CD4-positive, alpha-beta T cell (primary cell): ENCODE measurements around the gene PIK3R1. TPM values are rescaled to one million over a fixed set of nuclear protein-coding genes. Genes with fewer than 3 reads are reported as not detected.
A peak's percentile ranks its signal among the peaks of the same experiment; 100 is the strongest.

Experiments
- ATAC-seq: fragments of 200-7000 bp; cut with Tn5 transposase; one replicate; pipeline ENCODE4 v1.10.0; 2022; ENCODE audit warnings: mild to moderate bottlenecking; ENCODE audit not compliant: poor library complexity
- CTCF ChIA-PET: fragments of 350-600 bp; sonication (Branson Sonifier 250); formaldehyde crosslinking; loops from one replicate; lab custom pipeline; 2021; ENCODE audit warnings: antibody characterized with exemption, inconsistent platforms; lab: Charles Lee
- POLR2A ChIA-PET: fragments of 350-600 bp; sonication (Branson Sonifier 250); formaldehyde crosslinking; loops from one replicate; lab custom pipeline; 2021; ENCODE audit warnings: antibody characterized with exemption, inconsistent platforms; lab: Charles Lee
- DNase-seq, 14 experiments: peaks; one replicate each; pipeline ENCODE4 v3.0.0-alpha.2; 2013 to 2020; ENCODE audit warnings: mixed read lengths in 2 of 14
- H3K27ac ChIP-seq, 2 donors: one replicate each; pipeline versions ENCODE4 v1.5.1 to v1.7.0; 2013; ENCODE audit warnings: low read length in 2 of 2, low read depth in 1 of 2, mild to moderate bottlenecking in 1 of 2
- H3K27me3 ChIP-seq, 2 experiments: 1 replicate in 1 of 2; 2 replicates in 1 of 2; pipeline versions ENCODE4 v1.6.1 to v1.7.0; 2013; ENCODE audit warnings: low read length in 2 of 2, control low read depth in 1 of 2, mild to moderate bottlenecking in 1 of 2, moderate library complexity in 1 of 2; ENCODE audit not compliant: insufficient read depth in 2 of 2, control insufficient read depth in 1 of 2
- H3K36me3 ChIP-seq: one replicate; pipeline ENCODE4 v1.6.1; 2013; ENCODE audit warnings: low read length, control low read depth; ENCODE audit not compliant: insufficient read depth
- H3K4me1 ChIP-seq: one replicate; pipeline ENCODE4 v1.6.1; 2013; ENCODE audit warnings: low read length, control low read depth; ENCODE audit not compliant: insufficient read depth
- H3K4me3 ChIP-seq: one replicate; pipeline ENCODE4 v1.5.1; 2013; ENCODE audit warnings: mild to moderate bottlenecking, low read length, moderate library complexity
- H3K9me3 ChIP-seq, 2 experiments: 1 replicate in 1 of 2; 2 replicates in 1 of 2; pipeline versions ENCODE4 v1.6.1 to v1.7.0; 2013; ENCODE audit warnings: low read length in 2 of 2, mild to moderate bottlenecking in 2 of 2, control low read depth in 1 of 2, moderate library complexity in 1 of 2; ENCODE audit not compliant: control insufficient read depth in 1 of 2, insufficient read depth in 1 of 2
- H3K27ac Mint-ChIP-seq: one replicate; pipeline ENCODE4 v1.8.0; 2020; ENCODE audit warnings: mixed read lengths
- H3K27me3 Mint-ChIP-seq: one replicate; pipeline ENCODE4 v1.8.0; 2021; ENCODE audit warnings: mixed read lengths
- H3K36me3 Mint-ChIP-seq: one replicate; pipeline ENCODE4 v1.8.0; 2021; ENCODE audit warnings: low read depth, mixed read lengths
- H3K4me1 Mint-ChIP-seq: one replicate; pipeline ENCODE4 v1.8.0; 2021; ENCODE audit warnings: low read depth, mixed read lengths
- H3K4me3 Mint-ChIP-seq: one replicate; pipeline ENCODE4 v1.8.0; 2020; ENCODE audit warnings: mild to moderate bottlenecking, mixed read lengths
- H3K9me3 Mint-ChIP-seq: one replicate; pipeline ENCODE4 v1.8.0; 2020; ENCODE audit warnings: mixed read lengths
- intact Hi-C, 2 experiments: fragments of 100-400 bp; cut with DNase I in 1 of 2; cut with micrococcal nuclease in 1 of 2; formaldehyde crosslinking; loops; one replicate each; pipeline versions ENCODE4 v1.15.1 to v1.9.0; 2023 to 2025; cut with DNase I, micrococcal nuclease
- total RNA-seq, 174 experiments: library from RNA in 2 of 174; stranded (reverse) in 2 of 174; gene quantifications; one replicate each; pipeline ENCODE4 v1.2.3 and lab custom pipeline; 2021 to 2026
- TF ChIP-seq, protein P1 (sequence below): fragments of 200-600 bp; IDR thresholded peaks from one replicate; pipeline ENCODE4 v1.8.0; 2022; ENCODE audit warnings: antibody characterized with exemption, mild to moderate bottlenecking

The PIK3R1 gene
- total RNA-seq, 2 experiments from 2014 or later: 455 to 459 TPM

DNA sequence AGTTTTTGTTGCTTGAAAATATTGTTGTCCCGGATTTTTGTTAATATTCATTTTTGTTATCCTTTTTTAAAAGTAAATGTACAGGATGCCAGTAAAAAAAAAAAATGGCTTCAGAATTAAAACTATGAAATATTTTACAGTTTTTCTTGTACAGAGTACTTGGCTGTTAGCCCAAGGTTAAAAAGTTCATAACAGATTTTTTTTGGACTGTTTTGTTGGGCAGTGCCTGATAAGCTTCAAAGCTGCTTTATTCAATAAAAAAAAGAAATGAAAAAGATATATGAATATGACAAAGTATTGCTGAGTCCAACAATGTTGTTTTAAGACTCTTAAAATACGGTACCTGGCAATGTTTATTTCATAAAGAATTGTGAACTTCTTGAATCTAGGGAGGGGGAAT, 82.9 kb downstream of the PIK3R1 start:
- peaks cover 73% of the 10 kb centered on the region for H3K36me3 ChIP-seq
- intact Hi-C loops: no loop called here
- H3K4me1 Mint-ChIP-seq: peaks cover 11% of the 10 kb centered on the region
- no peaks in the 10 kb centered on the region for H3K27me3 Mint-ChIP-seq
- no peak overlapping the region for H3K27ac ChIP-seq
- H3K27me3 ChIP-seq: no peaks in the 10 kb centered on the region
- no peak for ATAC-seq
- peak overlapping the region; percentile 19 for H3K27ac Mint-ChIP-seq
- CTCF ChIA-PET: interaction anchor here (0.6 to 3.4 kb wide), 2 partner anchors 11 to 365 kb away, joined by 3 to 16 read pairs; no protein-coding TSS in a partner anchor
- H3K4me3 Mint-ChIP-seq: no peak overlapping the region
- no peaks in the 10 kb centered on the region for H3K9me3 Mint-ChIP-seq
- no peak overlapping the region for H3K4me3 ChIP-seq
- POLR2A ChIA-PET: no interaction called here
- H3K4me1 ChIP-seq: no peaks in the 10 kb centered on the region
- TF ChIP-seq, protein P1, sequence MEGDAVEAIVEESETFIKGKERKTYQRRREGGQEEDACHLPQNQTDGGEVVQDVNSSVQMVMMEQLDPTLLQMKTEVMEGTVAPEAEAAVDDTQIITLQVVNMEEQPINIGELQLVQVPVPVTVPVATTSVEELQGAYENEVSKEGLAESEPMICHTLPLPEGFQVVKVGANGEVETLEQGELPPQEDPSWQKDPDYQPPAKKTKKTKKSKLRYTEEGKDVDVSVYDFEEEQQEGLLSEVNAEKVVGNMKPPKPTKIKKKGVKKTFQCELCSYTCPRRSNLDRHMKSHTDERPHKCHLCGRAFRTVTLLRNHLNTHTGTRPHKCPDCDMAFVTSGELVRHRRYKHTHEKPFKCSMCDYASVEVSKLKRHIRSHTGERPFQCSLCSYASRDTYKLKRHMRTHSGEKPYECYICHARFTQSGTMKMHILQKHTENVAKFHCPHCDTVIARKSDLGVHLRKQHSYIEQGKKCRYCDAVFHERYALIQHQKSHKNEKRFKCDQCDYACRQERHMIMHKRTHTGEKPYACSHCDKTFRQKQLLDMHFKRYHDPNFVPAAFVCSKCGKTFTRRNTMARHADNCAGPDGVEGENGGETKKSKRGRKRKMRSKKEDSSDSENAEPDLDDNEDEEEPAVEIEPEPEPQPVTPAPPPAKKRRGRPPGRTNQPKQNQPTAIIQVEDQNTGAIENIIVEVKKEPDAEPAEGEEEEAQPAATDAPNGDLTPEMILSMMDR: no peak
- no peaks in the 10 kb centered on the region for H3K9me3 ChIP-seq
- DNase-seq: no peak
- peaks cover 86% of the 10 kb centered on the region for H3K36me3 Mint-ChIP-seq

GRCh38 chr5:68299105-68299504, 83.5 kb downstream of the PIK3R1 start:
- H3K4me3 Mint-ChIP-seq: no peak overlapping the region
- no peaks in the 10 kb centered on the region for H3K9me3 Mint-ChIP-seq
- no peaks in the 10 kb centered on the region for H3K27me3 Mint-ChIP-seq
- peaks cover 66% of the 10 kb centered on the region for H3K36me3 ChIP-seq
- POLR2A ChIA-PET: no interaction called here
- H3K27ac ChIP-seq: no peak overlapping the region
- no peak for ATAC-seq
- no peaks in the 10 kb centered on the region for H3K27me3 ChIP-seq
- no peak for DNase-seq
- CTCF ChIA-PET: interaction anchor here (3.4 kb wide), 1 partner anchor 12 kb away, joined by 16 read pairs; no protein-coding TSS in a partner anchor
- intact Hi-C loops: no loop called here
- H3K9me3 ChIP-seq: no peaks in the 10 kb centered on the region
- peaks cover 11% of the 10 kb centered on the region for H3K4me1 Mint-ChIP-seq
- no peak overlapping the region for H3K4me3 ChIP-seq
- TF ChIP-seq, protein P1: no peak
- H3K27ac Mint-ChIP-seq: peak overlapping the region; percentile 19
- H3K4me1 ChIP-seq: no peaks in the 10 kb centered on the region
- peaks cover 80% of the 10 kb centered on the region for H3K36me3 Mint-ChIP-seq

DNA sequence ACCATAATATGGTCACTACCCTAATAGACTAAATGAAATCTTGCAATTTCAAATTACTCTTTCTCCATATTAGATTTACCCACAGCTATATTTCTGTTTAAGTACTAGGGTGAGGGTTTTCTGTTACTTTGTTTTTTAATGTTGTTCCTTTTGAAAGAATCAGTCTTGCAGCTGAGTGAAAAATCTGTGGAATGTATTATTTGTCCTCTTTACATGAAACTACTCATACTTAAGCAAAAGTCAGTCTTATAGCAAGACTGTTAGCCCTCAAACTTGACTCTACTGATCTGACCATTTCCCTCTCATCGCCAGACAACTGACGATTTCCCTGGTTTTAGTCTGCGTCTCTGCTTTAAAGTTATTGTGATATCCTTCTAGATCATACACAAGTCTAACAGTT, 84.0 kb downstream of the PIK3R1 start:
- no peak for DNase-seq
- H3K4me3 Mint-ChIP-seq: no peak overlapping the region
- peaks cover 75% of the 10 kb centered on the region for H3K36me3 Mint-ChIP-seq
- POLR2A ChIA-PET: interaction anchor here (0.7 to 1.2 kb wide), 2 partner anchors 9 to 162 kb away, joined by 3 read pairs; no protein-coding TSS in a partner anchor
- TF ChIP-seq, protein P1: no peak
- Histone ChIP-seq H3K27ac (no peak overlapping the region), H3K9me3 (no peaks in the 10 kb centered on the region), H3K4me1 (no peaks in the 10 kb centered on the region), H3K4me3 (no peak overlapping the region), H3K36me3 (peaks cover 62% of the 10 kb centered on the region), H3K27me3 (no peaks in the 10 kb centered on the region)
- intact Hi-C loops: no loop called here
- H3K27ac Mint-ChIP-seq: peak overlapping the region; percentile 19
- no peak for ATAC-seq
- H3K27me3 Mint-ChIP-seq: no peaks in the 10 kb centered on the region
- CTCF ChIA-PET: interaction anchor here (3.4 kb wide), 1 partner anchor 12 kb away, joined by 16 read pairs; no protein-coding TSS in a partner anchor
- peaks cover 11% of the 10 kb centered on the region for H3K4me1 Mint-ChIP-seq
- no peaks in the 10 kb centered on the region for H3K9me3 Mint-ChIP-seq
